ENCODE results near the gene BABAM2.

BABAM2 gene

DNA sequence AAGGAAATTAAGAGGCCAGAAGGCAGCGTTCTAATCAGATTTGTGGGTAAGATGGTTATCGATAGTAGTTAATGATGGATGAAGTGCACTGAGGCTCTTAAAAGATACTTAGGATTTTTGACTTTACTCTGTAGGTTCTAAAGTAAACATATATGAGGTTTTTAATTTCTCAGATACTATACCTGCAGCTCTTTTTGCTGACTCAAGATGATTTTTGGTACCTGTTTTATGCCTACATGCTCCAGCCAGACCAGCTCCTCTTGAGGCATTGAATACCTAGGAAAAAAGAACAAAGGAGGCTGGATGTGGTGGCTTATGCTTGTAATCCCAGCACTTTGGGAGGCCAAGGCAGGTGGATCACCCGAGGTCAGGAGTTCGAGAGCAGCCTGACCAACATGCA is 260.5 kb downstream of the BABAM2 start:
- in situ Hi-C loops (cut with MboI; ENCODE audit: low sequenced_read_pairs) = no loop called here

DNA sequence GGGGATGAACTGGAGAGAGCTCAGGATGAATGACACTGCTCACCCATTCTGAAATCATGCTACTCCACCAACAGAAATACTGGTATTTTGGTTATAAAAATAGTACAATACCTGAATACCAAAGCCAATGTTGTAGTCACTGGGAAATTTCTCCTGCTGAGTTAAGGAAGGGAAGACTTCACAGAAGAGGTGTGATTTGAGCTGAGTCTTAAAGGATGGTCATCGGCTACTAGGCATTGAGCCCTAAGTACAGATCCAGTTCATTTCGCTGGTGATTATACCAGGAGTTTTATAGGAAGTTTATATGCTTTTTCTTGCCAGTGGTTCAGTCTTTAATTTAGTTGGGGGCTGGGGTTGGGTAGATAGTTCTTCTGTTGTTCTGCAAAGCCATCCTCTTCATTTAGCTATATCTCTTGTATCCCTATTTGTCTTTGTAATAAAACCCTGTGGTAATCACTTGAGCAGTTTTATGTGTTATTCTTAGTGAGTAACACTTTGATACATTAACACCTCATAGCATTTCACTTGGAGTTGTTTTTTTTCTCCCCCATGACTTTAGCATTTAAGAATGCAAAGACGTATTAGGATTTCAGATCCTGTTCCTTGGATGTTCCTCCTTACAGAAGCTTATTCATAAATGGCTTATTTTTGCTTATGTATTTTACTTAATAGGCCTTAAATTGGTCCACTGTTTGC is 262.2 kb downstream of the BABAM2 start:
- in situ Hi-C loops (cut with MboI; ENCODE audit: low sequenced_read_pairs) = no loop called here

DNA sequence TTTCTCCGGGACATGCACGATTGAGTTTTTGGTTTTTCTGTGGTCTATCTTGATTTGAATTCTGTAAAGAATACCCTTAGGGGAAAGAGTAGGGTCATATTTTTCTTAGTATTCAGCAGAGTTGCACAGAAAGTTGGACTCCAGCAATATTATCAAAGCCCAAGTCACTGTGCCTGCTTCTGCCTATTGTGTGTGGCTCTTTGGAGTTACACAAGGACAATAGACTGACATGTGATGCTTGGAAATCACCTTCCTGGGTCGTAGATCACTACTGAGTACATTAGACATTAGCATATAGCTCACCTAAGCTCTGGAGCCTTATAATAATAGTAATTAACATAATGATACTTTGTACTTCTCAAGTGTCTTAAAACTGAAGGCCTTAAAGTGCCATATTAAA is 263.3 kb downstream of the BABAM2 start:
- in situ Hi-C loops (cut with MboI; ENCODE audit: low sequenced_read_pairs) = no loop called here

DNA sequence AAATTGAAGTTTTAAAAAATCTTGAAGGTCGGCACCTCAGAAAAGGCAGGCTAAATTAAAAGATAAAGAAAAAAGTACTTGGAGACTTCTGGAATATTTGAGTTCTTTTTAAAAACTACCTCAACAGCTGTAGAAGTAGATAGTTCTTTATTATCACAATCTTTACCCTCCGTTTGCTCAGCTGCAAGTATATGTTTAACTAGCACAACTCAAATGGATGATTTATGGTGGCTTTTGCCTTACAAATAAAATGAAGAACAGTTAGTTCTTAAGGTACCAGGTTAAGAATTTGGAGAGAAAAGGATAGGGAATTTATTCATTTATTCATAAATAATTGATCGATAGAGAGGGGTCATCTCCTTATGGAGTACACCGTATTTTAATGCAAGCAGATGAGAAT is 264.6 kb downstream of the BABAM2 start:
- in situ Hi-C loops (cut with MboI; ENCODE audit: low sequenced_read_pairs) = no loop called here

DNA sequence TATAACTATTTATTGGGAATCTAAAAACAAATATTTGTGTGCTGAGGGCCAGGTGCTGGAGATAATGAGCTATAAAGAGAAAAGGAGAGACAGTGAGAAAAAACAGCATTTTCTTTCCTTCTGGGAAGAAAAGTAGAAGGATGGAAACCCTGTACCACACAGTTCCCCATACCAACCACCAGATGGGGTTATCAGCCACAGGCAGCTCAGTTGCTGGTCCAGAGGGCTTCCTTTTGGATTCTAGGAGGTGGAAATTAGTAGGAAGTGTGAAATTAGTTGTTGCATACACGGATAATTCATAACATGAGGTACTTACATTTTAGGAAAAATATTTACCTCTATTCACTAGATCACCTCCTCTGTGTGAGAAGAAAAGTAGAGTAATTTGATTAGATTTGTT is 265.1 kb downstream of the BABAM2 start:
- in situ Hi-C loops (cut with MboI; ENCODE audit: low sequenced_read_pairs) = no loop called here

DNA sequence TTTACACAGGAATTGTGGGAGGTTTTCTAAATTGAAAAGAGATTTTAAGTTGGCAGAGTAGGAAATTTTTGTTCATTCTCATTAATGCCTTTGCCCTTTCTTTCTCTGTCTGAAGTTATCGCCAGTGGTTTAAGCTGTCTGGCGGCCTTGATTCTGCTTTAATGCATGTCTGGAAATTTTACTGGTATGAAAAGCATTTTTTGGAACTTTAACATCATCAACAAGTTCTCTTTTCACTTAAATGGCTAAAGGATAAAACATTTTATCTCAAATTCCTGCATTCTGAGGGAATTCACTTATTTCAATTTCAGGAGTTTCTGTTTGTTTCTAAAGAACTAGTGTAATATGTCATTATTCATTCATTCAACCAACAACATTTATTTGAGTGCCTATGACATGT is 268.3 kb downstream of the BABAM2 start:
- in situ Hi-C loops (cut with MboI; ENCODE audit: low sequenced_read_pairs) = no loop called here

DNA sequence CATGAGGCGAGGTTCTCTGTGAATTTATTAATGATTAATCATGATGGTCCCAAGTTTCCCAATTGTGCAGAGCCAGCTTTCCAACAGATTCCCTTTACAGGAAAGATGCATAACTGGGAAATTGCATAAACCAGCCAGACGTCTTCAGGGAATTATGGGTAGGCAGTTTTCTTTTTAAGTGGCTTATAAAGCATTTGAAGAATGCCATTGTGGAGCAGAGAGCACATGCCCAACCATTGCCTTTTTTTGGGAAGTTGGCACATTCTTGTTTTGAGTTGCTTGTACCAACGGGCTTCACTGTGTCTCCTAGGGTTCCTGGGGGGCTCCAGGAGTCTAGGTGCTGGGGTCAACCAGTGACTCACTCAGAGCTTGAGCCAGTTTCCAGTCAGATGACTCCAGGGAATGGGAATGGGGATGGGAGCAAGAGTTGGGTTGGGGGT is 270.5 kb downstream of the BABAM2 start:
- in situ Hi-C loops (cut with MboI; ENCODE audit: low sequenced_read_pairs) = no loop called here

DNA sequence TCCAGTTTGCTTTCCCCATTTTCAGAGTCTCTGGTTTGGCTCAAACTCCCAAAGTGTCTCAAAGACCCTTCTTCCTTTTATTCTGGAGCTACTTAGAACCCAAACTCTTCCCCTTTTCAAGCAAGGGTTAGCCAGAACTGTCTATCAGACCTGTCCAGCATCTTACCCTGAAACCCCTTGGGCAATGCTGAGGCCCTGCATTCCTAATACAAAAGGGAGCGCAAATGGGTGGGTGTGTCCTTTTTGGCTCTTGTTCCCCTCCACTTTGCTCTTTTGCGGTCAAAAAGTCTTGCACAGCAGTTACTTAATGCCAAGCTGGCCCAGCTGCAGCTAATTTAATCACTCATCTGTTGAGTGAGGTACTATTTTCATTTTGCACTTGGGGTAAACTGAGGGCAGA is 270.9 kb downstream of the BABAM2 start:
- in situ Hi-C loops (cut with MboI; ENCODE audit: low sequenced_read_pairs) = no loop called here

DNA sequence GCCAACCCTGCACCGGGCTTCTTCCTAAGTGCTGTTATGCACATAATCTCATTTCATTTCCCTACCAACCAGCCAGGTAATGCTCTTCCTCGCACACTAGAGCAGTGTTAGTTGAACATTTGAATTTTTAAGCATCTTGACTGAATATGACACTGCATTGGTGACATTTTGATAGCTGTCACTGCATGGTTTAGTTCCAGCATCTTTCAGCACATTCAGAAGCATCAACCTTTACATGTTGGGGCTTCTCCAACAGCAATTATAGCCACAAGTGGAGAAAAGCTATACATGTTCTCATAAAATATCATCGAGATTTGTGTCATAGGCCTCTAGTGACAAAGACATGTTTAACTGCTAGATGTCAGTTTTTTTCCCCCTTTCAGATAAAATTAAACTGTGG is 272.0 kb downstream of the BABAM2 start:
- in situ Hi-C loops (cut with MboI; ENCODE audit: low sequenced_read_pairs) = no loop called here

DNA sequence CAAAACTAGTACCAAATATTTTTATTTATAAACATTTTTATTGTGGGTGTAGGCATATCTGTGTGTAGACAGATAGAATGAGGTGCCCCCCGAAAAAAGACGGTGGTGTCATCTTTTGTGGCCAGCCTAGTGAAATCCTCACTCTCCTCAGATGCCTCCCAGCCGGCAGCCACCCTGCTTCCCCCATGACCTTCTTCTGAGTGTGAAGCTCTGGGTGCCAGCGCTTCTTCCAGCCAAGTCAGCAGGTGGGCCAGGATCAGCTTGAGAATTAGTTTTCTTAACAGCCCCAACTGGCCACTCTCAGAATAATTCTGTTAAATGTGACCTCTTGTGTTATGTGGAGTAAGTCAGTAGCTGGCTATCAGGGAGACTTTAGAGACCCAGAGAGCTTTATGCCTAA is 272.5 kb downstream of the BABAM2 start:
- in situ Hi-C loops (cut with MboI; ENCODE audit: low sequenced_read_pairs) = no loop called here

DNA sequence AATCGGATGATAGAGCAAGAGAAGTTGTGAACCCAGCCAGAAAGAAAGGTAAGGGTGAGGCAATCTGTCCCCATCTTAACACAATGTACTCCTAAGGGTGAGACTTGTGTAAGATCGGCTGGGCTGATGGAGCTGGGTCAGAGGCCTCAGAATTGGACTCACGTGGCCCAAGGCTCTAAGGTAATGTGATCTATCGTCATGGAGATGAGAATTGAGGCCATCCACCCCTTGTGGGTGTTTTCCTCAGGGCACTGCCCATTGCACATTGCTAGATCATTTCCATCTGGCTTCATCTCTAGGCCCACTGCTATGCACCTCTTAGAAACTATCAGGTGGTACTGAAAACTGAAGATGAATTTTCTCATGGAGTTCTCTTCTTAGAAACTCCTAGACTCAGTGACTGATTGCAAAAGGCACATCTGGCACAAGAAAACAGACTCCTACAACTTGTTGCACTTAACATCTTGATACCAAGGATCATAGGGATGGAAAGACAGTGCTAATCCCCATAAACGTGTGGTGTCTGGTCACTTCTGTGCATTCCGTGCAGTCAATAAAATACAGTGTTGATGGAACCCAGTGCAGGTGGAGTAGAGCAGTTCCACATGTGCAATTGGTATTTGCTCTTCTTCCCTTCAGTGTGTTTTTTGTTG is 273.2 kb downstream of the BABAM2 start:
- in situ Hi-C loops (cut with MboI; ENCODE audit: low sequenced_read_pairs) = no loop called here

DNA sequence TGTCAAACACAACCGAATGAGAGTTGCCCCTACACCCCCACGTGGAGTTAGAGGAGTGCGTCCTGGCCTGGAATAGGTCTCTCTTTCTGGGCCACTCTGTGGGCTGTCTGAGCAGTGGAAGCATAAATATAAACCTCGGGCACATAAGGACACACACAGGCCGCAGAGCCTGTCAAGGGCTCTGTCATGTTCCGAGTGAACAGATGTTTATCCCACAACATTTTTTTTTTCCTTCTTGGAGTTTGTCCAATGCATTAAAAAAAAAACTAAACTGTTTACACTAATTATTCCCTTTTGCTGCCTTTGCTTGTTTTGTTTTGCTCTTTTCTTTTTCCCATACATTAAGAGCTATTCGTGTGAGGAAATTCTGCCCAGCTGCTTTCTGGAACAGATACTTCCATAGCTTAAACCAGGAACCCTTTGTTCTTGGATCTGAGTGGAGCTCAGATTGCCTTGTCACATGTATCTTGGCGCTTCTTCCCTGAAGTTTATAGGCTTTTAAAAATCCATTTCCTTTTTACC is 273.8 kb downstream of the BABAM2 start:
- in situ Hi-C loops (cut with MboI; ENCODE audit: low sequenced_read_pairs) = no loop called here

DNA sequence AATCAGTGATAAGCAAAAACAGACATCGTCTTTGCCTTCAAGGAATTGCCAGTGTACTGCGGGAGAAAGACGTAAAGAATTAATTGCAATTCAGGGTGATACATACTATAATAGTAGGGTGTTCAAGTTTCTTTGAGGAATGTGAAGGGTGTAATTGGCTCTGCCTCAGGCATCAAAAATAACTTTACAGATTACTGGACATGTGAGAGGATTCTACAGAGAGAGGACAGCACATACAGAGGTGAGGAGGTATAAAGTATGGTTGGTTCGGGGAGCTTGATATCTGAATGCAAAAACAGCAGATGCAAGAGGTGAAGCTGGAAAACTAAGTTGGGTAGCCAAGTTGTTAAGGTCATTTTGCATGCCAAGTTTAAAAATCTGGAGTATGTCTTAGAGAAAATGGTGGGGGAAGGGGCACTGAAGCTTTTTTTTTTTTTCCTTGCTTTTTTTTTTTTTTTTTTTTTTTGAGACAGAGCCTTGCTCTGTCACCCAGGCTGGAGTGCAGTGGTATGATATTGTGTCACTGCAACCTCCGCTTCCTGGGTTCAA is 274.6 kb downstream of the BABAM2 start:
- in situ Hi-C loops (cut with MboI; ENCODE audit: low sequenced_read_pairs) = no loop called here

DNA sequence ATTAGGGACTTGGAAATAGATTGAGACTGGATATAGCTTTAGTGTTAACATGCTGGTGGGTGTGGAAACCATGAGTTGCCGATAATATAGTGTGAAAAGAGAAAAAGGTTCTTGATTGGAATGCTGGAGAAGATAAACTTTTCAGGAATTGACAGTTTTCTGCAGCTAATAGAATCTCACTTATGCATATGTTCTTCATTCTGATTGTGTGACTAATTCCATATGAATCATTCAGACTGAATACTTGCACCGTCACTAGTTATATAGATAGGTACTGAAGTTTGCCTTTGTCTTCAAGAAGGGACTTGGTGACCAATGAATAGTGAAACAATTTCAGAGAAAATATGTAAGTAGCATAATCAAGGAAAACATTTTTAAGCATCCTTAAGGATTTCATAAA is 276.4 kb downstream of the BABAM2 start:
- in situ Hi-C loops (cut with MboI; ENCODE audit: low sequenced_read_pairs) = no loop called here

DNA sequence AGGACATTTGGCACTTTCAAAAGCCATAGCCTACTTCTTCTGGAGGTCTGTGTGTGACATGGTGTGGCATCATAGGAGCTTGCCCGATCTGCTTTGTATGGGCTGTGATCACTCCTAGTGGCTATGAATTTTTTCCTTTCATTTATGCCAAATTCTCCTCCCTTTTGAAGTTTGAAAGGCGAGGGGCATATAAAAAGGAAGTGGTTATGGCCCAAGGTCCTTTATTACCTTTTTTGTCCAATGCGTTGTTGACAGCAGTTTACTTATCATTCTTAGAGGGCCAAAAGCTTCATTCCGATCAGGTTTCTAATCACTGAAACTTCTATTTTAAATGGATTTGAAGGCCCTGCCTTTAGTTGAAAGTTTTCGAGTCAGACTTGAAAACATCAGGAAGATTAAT is 277.8 kb downstream of the BABAM2 start:
- in situ Hi-C loops (cut with MboI; ENCODE audit: low sequenced_read_pairs) = no loop called here

DNA sequence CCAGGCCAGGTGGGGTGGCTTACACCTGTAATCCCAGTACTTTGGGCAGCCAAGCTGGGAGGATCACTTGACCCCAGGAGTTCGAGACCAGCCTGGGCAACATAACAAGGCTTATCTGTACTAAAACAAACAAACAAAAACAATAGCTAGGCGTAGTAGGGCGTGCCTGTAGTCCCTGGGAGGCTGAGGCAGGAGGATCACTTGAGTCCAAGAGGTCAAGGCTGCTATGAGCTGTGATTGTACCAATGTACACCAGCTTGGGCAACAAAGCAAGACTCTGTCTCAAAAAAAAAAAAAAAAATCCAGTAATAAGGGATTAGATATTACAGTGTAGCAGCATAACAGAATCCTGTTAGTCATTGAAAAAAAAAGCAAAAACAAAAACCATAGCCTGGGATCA is 279.0 kb downstream of the BABAM2 start:
- in situ Hi-C loops (cut with MboI; ENCODE audit: low sequenced_read_pairs) = no loop called here

DNA sequence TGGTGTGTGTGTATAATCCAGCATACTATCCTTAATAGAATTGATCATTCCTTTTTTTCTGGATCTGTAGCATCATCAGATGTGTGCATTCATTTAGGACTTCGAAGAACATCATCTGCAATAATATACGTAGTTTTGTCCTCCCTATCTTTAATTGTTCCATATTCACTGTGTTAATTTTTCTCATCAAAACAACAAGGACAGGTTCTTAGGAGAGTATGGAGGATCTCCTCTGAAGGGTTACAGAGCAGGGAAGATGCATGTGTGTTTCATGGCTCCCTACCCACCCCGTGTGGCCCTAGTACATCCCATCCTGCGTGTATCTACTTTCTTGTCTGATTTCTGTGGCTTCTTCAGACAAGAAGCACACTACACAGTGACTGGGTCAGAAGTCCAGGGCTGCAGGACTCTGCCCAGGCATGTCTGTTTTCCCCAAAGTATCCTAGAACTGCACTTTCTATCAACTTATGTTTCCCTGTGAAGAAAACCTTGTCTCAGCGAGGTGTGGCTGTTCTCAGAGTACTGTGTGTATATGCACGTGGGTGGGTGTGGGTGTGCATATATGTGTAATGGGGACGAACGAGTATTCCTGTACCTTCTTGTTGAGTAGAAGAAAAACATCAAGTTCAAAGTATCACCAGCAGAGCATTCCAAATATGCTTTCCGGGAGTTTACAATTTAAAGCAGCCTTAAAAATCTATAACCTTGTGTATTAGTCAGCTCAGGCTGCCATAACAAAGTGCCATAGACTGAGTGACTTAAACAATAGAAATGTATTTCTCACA is 281.8 kb downstream of the BABAM2 start:
- in situ Hi-C loops (cut with MboI; ENCODE audit: low sequenced_read_pairs) = no loop called here

DNA sequence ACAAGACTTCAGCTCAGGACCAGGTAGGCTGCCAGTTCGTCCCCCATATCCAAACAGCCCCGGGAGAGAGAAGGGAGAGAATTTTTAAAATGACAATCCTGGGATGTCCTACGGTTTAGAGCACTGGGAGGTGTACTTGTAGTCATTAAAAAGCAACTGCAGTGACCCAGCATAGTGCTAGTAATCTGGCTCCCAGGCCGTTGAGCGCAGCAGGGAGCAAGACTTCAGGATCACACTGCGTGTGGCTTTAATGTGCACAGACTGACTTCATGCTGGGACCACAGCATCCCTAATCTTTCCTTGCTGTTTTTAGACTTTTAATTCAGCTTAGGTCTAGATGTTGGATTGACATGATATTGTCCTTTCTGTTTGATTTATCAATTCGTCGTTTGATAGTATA is 282.8 kb downstream of the BABAM2 start:
- in situ Hi-C loops (cut with MboI; ENCODE audit: low sequenced_read_pairs) = no loop called here

DNA sequence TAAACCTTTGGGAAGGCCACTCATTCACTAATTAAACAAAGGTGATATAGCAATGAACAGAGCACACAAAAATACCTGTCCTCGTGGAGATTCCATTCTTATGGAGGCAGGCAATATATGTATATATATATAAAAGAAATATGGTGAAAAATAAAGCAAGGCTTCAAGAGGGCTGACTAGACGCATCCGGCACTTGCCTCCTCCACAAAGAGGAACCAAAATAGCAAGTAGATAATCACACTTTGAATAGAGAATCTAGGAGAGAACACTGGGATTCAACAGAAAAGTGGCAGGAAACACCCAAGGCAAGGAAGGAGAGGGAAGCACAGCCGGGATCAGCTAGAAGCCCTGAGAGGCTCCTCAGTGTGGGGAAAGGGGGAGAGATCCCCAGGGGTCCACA is 283.7 kb downstream of the BABAM2 start:
- in situ Hi-C loops (cut with MboI; ENCODE audit: low sequenced_read_pairs) = no loop called here

DNA sequence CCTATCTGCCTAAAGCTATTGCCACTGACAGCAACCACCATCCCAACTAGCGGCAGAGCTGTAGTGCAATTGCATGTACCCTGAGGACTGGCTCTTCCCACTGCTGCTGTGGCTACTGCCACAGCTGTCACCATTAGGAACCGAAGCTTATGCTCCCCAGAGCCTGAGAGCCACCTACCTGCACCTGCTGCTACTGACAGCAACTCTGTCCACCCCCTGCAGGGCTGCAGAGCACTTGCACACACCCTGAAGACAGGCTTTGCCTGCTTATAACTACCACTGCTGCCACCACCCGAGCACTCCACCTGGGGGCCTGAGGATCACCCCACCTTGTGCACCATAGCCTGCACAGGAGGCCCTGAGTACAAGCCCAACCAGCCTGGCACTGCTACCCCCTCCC is 284.5 kb downstream of the BABAM2 start:
- in situ Hi-C loops (cut with MboI; ENCODE audit: low sequenced_read_pairs) = no loop called here

DNA sequence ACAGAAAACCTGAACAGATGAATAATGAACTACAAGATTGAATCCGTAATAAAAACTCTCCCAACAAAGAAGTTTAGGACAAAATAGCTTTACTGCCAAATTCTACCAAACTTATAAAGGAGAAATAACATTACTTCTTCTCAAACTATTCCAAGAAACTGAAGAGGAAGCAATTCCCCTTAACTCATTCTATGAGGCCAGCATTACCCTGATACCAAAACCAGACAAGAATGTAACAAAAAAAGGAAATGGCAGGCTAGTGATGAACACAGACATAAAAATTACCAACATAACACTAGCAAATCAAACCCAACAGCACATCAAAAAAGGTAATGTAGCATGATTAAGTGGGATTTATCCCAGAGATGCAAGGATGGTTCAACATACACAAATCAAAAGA is 288.4 kb downstream of the BABAM2 start:
- in situ Hi-C loops (cut with MboI; ENCODE audit: low sequenced_read_pairs) = no loop called here

DNA sequence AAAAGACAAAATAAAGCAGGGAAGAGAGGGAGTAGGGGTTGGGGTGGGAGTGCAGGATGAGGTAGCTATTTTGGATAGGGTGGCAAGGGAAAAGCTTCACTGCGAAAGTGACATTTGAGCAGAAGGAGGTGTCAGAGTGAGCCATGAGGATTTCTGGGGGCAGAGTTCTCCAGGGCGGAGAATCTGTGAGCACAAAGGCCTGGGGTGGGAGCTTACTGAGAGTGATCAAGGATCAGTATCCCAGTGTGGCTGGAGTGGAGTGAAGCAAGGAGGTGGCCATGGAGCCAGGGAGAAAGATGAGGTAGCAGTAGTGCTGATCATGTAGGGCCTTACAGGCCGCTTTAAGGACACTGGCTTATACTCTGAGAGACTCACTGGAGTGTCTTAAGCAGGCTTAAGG is 291.3 kb downstream of the BABAM2 start:
- in situ Hi-C loops (cut with MboI; ENCODE audit: low sequenced_read_pairs) = no loop called here

Data from HL-60/S4 (cell line).